ENCODE results near the gene LILRA5. TPM values are rescaled to one million over a fixed set of nuclear protein-coding genes. Genes with fewer than 3 reads are reported as not detected.
"Not testable (repeated sequence)": the region's sequence is repeated elsewhere in the genome, so short reads cannot be mapped to it uniquely, and the experiment has no call there.

LILRA5 gene
- total and polyA plus RNA-seq, 2 of the 4 experiments (the other 2 are of a cell fraction), result not detected

DNA sequence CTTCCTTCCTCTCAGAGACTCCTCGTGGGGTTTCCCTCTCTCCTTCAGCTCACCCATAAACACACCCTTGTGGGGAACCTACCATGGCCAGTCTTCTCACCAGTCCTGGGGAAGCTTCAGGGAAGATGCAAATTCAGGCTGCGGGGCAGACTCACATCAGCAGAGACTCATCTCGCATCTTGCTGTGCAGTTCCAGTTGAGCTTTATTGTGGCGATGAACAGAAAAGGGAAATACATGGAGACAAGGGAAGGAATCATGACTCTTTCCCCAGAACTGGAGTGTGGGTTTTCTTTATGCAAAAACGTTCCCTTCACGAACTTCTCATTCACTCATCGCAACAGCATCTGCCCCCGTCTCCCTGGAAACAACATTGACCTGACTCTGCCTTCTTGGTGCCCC, 23.8 kb downstream of the LILRA5 start:
- H3K36me3 ChIP-seq (ENCODE audit: control insufficient read depth, insufficient read depth, low read length); intact Hi-C loops (cut with micrococcal nuclease); H3K56ac ChIP-seq (ENCODE audit: extremely low read depth, insufficient read depth, low read length); H4K20me1 ChIP-seq (ENCODE audit: insufficient read depth, low read length); H3K9me3 ChIP-seq (ENCODE audit: control insufficient read depth, insufficient read depth, low read length); POLR2A ChIA-PET (ENCODE audit: unreplicated experiment); H2BK20ac ChIP-seq (ENCODE audit: low read depth, low read length); H2BK15ac ChIP-seq (ENCODE audit: low read depth, low read length); H2AK9ac ChIP-seq (replicated peaks; ENCODE audit: low read depth, low read length, poor library complexity); H3K4ac ChIP-seq (ENCODE audit: low read depth, low read length); H4K8ac ChIP-seq (ENCODE audit: low read depth in 2 of 2, low read length in 2 of 2); in situ Hi-C loops (cut with MboI; ENCODE audit: low sequenced_read_pairs); H3K14ac ChIP-seq (replicated peaks; ENCODE audit: low read depth, low read length); H3K27me3 ChIP-seq (ENCODE audit: control insufficient read depth, insufficient read depth, low read length); BruUV-seq (replicated peaks); CTCF ChIA-PET; ATAC-seq (ENCODE audit: low read depth); H2AK5ac ChIP-seq (ENCODE audit: low read depth, low read length); H3K4me2 ChIP-seq (ENCODE audit: low read depth, low read length); H3K4me3 ChIP-seq (ENCODE audit: insufficient read depth, low read depth, low read length); DNase-seq; H3K18ac ChIP-seq (ENCODE audit: low read depth, low read length); H2BK5ac ChIP-seq (ENCODE audit: low read depth, low read length, poor library complexity, severe bottlenecking); H3K27ac ChIP-seq (ENCODE audit: insufficient read depth, low read length); H3K9me1 ChIP-seq (ENCODE audit: insufficient read depth, low read length); H3K23ac ChIP-seq (ENCODE audit: low read depth, low read length); H4K91ac ChIP-seq (ENCODE audit: insufficient read depth, low read depth, low read length); H3K9ac ChIP-seq (ENCODE audit: low read depth, low read length); H2BK120ac ChIP-seq (ENCODE audit: low read depth, low read length); H2AFZ ChIP-seq (replicated peaks; ENCODE audit: low read length, poor library complexity); H3K4me1 ChIP-seq (ENCODE audit: control insufficient read depth, insufficient read depth, low read length); H4K5ac ChIP-seq (ENCODE audit: low read depth, low read length); dilution Hi-C loops (cut with HindIII; ENCODE audit: low sequenced_read_pairs, unreplicated experiment); H3K79me1 ChIP-seq (ENCODE audit: low read depth in 1 of 2, low read length in 2 of 2): not testable (repeated sequence)
- WGBS, 2 experiments (ENCODE audit: extremely low coverage in 2 of 2, insufficient read length in 1 of 2), result no CpG with 5 or more reads among the region's 8 CpGs

Measured in IMR-90 (cell line).